NB4 (cell line): Measurements from ENCODE around the gene CRADD.

ENCODE experiments used
- CTCF ChIP-seq: IDR thresholded peaks from one replicate; pipeline ENCODE4 v1.5.1; 2012; ENCODE audit warnings: low read depth, low read length
- POLR2A ChIP-seq: IDR thresholded peaks from 2 replicates; pipeline ENCODE4 v1.6.1; 2011; ENCODE audit warnings: mild to moderate bottlenecking; ENCODE audit not compliant: insufficient read length; ENCODE audit errors: extremely low read depth

- TF ChIP-seq CTCF, result no peak
- TF ChIP-seq POLR2A, result no peak
These were observed 69.5 kb downstream of the CRADD start for GRCh38 chr12:93746572-93747168.
